LHCN-M2 (cell line): ENCODE measurements around the gene ZNF511. TPM values are rescaled to one million over a fixed set of nuclear protein-coding genes. Genes with fewer than 3 reads are reported as not detected.

ENCODE experiments used
- DNase-seq: peaks from one replicate; pipeline ENCODE4 v3.0.0-alpha.2; 2012; ENCODE audit warnings: low read depth
- total RNA-seq: library from RNA; depleted of rRNA; stranded (reverse); fragments of >200 nt; gene quantifications from 2 replicates; pipeline ENCODE4 v1.2.3, GENCODE V29; 2014

ZNF511 gene
- total RNA-seq, 1 experiment from 2014 or later, result 33.8 TPM

DNA sequence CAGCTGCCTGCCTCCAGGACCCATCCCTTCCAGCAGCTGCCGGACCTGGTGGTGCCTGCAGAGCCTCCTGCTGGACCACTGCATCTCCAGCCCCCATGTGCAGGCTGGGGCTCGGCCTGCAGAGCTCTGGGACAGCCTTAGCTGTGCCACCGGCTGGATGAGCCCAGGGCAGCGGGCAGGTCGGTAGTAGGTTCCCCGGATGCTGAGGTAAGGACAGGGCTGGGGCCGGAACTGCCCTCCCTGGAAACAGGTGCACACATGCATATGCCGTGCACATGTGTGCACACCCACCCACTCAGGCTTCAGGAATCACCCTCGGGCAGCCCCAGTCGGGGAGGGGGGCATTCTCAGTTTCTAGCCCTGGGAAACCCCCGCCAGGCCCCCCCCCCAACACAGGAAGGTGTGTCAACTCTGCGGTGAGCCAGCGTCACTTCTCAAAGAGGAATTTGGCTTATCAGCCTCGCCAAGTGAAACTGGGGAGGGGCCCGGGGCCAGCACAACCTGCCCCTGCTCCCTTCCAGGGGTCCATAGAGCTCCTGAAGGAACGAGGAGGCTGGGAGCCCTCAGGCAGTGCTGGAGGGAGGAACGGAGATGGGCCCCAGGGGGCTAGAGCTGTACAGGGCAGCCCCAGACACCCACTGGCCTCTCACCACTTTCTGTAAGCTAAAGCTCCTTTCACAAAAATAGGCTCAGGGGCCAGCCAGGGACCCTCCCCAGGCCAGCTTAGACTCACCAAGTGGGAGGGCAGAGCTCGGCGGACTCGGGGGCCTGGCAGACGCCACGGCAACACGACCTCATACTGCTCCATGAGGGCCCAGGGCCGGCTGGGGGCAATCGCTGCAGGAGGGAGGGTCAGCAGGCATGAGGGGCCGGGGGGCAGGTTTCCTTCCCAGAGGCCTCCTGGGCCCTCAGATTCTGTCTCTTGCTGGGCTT is 33.7 kb upstream of the ZNF511 start:
- no peak for DNase-seq

- DNase-seq, result no peak
Observed at GRCh38 chr10:133275684-133276092, 33.0 kb upstream of the ZNF511 start.

DNA sequence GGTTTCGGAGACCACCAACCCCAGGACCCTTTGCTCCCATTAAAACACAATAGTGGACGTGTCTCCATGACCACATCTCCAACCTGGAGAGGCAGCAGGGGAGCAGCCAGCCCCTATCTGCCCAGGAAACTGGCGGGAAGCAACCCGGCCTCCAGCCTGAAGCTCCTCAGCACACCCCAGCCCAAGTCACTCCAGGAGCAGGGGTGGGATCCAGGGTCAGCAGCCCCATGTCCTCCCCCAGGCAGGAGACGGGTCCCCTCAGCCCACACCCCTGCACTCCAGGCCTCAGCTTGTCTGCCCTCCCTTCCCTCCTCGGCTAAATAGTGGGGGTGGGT is 32.6 kb upstream of the ZNF511 start:
- DNase-seq, result no peak

DNA sequence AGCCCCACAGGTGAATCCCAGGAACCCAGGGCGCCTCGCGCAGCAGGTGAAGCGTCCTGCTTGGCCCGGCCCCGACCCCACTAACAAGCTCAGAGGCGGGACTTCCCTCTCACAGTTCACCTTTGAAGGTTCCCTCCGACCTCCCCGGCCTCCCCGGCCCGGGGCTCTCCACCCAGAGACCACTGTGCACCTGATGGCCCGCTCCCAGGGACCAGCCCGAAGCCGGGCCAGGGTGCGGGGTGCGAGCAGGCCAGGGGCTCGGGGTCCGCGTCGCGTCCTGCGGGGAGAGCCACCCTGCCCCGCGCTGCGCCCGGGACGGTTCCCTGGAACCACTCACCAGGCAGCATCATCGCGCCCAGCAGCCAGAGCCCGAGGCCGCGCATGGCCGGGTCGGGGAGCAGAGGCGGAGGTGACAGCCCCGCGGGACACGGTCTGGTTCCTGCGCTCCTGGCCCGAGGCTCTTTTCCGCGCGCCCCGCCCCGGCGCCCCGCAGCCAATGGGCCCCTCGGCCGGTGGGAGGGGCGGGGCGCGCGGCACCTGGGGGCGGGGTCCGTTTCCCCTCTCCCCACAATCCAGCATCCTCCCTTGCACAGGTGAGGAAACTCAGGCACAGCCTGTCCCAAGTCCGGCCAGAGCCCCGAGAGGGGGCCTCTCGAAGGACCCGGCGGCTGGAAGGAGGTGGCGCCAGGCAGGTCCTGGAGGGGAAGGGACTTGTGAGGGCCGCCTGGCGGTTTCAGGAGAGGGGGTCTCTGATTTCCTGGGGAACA is 32.1 kb upstream of the ZNF511 start, which contains the start of gene ADAM8:
ADAM8 (minus strand) TSS at position 434 of the 767 bp plus-strand sequence; CDS start at position 383, 51 bp downstream.
- no peak for DNase-seq

GRCh38 chr10:133277277-133277992 is 31.3 kb upstream of the ZNF511 start:
- no peak for DNase-seq

GRCh38 chr10:133277993-133278576 is 30.6 kb upstream of the ZNF511 start:
- DNase-seq, result no peak

DNA sequence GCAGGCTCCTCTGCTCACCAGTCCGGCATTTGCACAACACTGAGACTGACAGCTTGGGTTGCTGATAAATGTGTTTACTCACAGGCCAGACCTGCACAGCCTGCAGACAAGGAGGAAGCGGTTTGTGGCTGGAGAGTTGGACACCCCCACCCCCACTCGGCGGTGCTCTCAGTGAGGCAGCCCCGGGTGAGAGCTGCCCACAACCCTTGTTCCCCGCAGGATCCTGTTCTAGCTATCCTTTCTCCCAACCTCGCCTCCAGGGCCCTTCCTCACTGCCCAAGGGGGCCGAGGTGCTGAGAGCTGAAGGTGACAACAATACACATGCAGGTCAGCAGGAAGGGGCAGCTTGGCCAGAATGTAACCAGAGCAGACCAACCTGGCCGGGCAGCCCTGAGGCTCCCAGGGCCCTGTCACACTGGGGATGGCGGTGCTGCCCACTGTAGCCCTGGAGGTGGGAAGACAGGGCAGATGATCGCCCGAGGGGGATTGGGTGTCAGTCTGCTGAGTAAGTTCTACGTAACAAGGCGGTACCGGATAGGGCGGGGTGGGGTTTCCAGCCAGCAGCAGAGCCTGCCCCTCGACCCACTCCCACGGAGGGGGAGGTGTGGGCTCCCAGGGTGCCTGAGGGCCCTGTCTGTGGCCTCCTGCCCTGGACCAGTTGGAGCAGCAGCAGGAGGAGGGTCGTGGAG is 30.0 kb upstream of the ZNF511 start:
- DNase-seq, result peak; percentile 34

DNA sequence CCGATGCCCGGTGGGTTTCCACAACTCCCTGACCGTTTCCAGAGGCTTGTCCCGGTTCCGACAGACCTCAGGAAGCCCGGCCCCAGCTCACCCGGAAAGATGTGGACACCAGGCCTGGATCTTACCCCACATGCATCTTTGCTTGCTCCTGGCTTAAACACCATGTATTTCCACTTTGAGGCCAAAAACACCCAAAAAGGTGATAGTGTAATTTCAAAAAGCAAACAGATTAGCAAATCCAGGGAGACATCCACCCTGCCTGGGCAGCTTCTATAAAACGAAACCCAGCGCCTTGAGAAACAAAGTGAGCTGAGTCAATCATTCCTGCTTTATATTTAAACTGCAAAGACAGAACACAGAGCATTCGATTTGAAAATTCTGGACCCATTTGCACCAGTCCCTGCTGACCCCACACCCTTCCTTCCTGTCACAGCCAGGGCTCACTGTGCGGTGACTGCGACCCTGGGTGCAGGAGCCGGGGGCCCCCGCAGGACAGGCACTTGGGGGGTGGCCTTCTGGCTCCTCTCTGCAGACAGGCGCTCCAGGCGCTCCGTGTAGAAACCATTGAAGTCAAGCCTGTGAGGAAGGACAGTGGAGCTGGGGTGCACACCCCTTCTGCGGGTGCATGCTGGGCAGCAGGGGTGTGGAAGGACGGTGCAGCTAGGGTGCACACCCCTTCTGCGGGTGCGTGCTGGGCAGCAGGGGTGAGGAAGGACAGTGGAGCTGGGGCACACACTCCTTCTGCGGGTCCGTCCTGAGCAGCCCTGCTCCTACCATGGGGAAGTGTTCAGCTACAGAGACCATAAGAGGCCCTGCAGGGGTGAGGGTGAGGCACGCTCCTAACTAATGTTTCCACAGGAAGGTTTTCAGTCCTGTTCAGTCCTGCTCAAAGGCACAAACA is 29.1 kb upstream of the ZNF511 start:
- no peak for DNase-seq

GRCh38 chr10:133280391-133281059 is 28.2 kb upstream of the ZNF511 start:
- no peak for DNase-seq

GRCh38 chr10:133281084-133281483 is 27.6 kb upstream of the ZNF511 start:
- no peak for DNase-seq

GRCh38 chr10:133281628-133282372 is 26.9 kb upstream of the ZNF511 start:
- DNase-seq, result no peak

DNA sequence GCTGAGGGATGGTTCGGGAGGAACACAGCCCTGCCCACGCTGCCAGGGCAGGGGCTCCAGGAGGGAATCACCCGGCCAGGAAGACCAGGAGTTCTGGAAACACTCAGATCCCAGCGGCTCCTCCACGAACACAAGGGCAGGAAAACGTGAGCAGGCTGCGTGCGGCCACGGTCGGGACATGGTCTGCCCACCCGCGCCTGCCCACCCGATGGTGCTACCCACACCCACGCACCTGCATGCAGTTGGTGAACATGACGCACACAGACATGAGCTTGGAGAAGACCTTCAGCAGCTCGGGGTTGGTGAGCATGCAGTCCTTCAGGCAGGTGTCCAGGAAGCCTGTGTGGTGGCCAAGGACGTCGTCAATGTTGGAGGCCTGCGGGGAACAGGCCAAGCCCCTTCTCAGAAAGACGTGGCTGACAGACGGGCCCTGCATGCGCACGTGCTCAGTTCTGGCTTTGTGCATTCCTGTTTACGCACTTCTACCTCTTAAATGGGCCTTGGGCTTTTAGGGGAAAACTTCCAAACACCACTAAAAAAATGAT is 25.8 kb upstream of the ZNF511 start:
- no peak for DNase-seq

DNA sequence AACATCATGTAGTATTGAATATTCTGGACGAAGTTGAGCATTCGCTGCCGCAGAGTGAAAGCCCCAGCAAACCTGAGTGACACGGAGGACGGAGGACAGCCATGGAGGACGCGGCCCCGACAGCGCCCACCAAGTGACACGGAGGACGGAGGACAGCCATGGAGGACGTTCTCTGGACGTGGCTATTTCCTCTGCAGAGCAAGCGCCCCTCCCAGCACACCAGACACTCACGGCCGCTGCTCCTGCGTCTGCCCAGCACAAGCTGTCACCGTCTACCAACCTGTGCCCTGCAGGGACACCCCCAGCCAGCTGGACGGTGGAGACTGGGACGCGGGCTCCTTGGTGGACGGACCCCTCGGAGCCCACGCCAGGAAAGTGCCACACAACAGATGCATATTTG is 24.8 kb upstream of the ZNF511 start:
- DNase-seq, result no peak

DNA sequence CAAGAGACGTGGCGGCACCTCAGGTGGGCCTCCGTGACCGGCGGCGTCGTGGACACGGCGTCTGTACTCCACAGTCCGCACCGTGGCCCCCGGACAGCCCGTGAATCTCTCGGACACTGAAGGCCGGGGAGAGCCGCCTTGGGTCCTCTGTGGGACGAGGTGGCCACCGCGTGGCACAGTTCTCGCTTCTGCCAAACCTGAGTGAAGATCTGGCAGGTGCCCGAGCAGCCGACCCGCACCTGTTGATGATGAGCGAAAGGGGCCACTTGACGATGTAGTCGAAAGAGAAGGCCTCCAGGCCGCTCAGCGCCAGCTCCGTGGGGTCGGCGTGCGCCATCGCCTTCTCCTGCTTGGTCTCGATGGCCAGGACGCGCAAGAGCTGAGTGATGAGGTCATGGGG is 23.5 kb upstream of the ZNF511 start:
- DNase-seq, result no peak

DNA sequence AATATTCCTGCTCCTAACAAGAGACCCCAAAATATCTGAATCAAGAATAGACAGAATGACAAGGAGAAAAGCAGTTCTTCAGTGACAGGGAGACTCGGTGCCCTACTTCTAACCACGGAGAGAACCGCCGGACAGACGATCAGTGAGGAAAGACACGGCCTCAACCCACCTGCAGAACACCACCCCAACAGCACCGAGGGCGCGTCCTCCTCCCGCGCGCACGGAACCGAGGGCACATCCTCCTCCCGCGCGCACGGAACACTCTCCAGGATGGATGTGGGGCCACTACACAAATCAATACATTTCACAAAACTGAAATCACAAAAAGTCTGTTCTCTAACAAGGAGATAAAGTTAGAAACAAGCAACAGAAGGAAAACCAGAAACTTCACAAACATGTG is 22.3 kb upstream of the ZNF511 start:
- DNase-seq, result no peak

GRCh38 chr10:133287832-133288500 is 20.7 kb upstream of the ZNF511 start:
- no peak for DNase-seq

DNA sequence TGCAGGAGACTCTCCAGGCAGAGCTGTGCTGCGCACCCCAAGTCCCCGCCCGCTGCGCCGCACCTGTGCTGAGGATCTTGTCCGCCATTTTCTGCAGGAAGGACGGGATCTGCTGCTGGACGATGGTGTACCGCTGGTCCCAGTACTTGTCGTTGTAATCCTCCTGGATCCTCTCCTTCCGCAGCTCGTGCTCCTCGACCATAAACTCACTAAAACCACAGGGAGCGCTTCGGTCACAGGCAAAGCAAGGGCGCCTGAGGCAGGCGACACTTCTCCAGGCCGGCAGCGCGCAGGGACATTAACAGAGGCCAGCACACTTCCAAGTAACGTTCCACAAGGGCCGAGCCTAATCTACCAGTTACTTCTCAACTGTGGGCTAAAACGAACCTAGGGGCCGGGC is 19.0 kb upstream of the ZNF511 start:
- DNase-seq, result no peak
